K562 (cell line): Measurements from ENCODE around the gene ATG12. TPM values are rescaled to one million over a fixed set of nuclear protein-coding genes. Genes with fewer than 3 reads are reported as not detected.

Experiments
- ATAC-seq: fragments of 200-7000 bp; cut with Tn5 transposase; 3 replicates; pipeline ENCODE4 v1.9.1; 2020; ENCODE audit warnings: moderate library complexity
- BruUV-seq: library from RNA; stranded (reverse); fragments of 400-500 nt; replicated peaks from 2 replicates; lab custom pipeline; 2021; lab: Mats Ljungman, UMichigan
- CTCF ChIA-PET: fragments of 300-600 bp; formaldehyde crosslinking; extraction: SDS; loops from one replicate; lab custom pipeline; 2021; ENCODE audit warnings: low intra/inter-chr PET ratio; lab: Yijun Ruan, JAX
- POLR2A ChIA-PET: fragments of 300-600, 350-650 bp; sonication (Branson Sonifier 250); formaldehyde crosslinking; extraction: SDS; loops from one replicate; lab custom pipeline; 2021; ENCODE audit warnings: antibody characterized with exemption, inconsistent platforms; lab: Yijun Ruan, JAX
- DNase-seq, 4 experiments: peaks; one replicate each; pipeline versions ENCODE4 v3.0.0 to v3.0.0-alpha.2; 2011 to 2018; ENCODE audit warnings: low spot score in 3 of 4, mixed read lengths in 3 of 4; ENCODE audit errors: extremely low read depth in 1 of 4
- FAIRE-seq: peaks from 2 replicates; lab custom pipeline; 2011; peaks lifted over from hg19 to GRCh38; lab: Jason Lieb, UNC
- H2AFZ ChIP-seq: 2 replicates; pipeline ENCODE4 v1.6.0; 2011; ENCODE audit warnings: low read depth, low read length, control low read depth, inconsistent platforms
- H3K27ac ChIP-seq: fragments of 200-600 bp; 3 replicates; pipeline ENCODE4 v1.8.0; 2011; ENCODE audit warnings: low read depth, mild to moderate bottlenecking, control low read depth, inconsistent platforms, low read length, moderate library complexity, mixed read lengths; ENCODE audit errors: extremely low read depth
- H3K27me3 ChIP-seq, 2 experiments: fragments of 300-600 bp in 1 of 2; 2 replicates in 1 of 2; 3 replicates in 1 of 2; pipeline versions ENCODE4 v1.6.0 to v1.8.0; 2011; ENCODE audit warnings: inconsistent platforms in 2 of 2, low read length in 2 of 2, mild to moderate bottlenecking in 1 of 2, mixed read lengths in 1 of 2, moderate library complexity in 1 of 2; ENCODE audit not compliant: control insufficient read depth in 2 of 2, insufficient read depth in 2 of 2
- H3K36me3 ChIP-seq: fragments of 300-600 bp; 3 replicates; pipeline ENCODE4 v1.8.0; 2011; ENCODE audit warnings: mild to moderate bottlenecking, low read length, inconsistent platforms; ENCODE audit not compliant: control insufficient read depth, insufficient read depth
- H3K4me1 ChIP-seq, 2 experiments: fragments of 200-600 bp in 1 of 2; replicated peaks in 1 of 2; 2 replicates in 1 of 2; 3 replicates in 1 of 2; pipeline versions ENCODE4 v1.5.1 to v1.8.0; 2011; ENCODE audit warnings: inconsistent platforms in 2 of 2, low read length in 2 of 2, mild to moderate bottlenecking in 1 of 2, mixed read lengths in 1 of 2, moderate library complexity in 1 of 2; ENCODE audit not compliant: control insufficient read depth in 2 of 2, insufficient read depth in 2 of 2
- H3K4me2 ChIP-seq: 2 replicates; pipeline ENCODE4 v1.6.1; 2011; ENCODE audit warnings: low read length, control low read depth, inconsistent platforms, mixed read lengths; ENCODE audit not compliant: insufficient read depth
- H3K4me3 ChIP-seq: fragments of 200-600 bp; sonication (generic), shearing (Covaris generic); 2 replicates; pipeline ENCODE4 v1.5.1; 2016; ENCODE audit warnings: control low read depth, inconsistent platforms
- H3K79me2 ChIP-seq: fragments of 200-600 bp; 3 replicates; pipeline ENCODE4 v1.8.0; 2011; ENCODE audit warnings: low read length, inconsistent platforms; ENCODE audit not compliant: control insufficient read depth, insufficient read depth
- H3K9ac ChIP-seq, 2 experiments: 2 replicates each; pipeline versions ENCODE4 v1.6.0 to v1.6.1; 2011; ENCODE audit warnings: low read depth in 2 of 2, low read length in 2 of 2, control low read depth in 1 of 2, inconsistent platforms in 1 of 2, mild to moderate bottlenecking in 1 of 2, mixed read lengths in 1 of 2; ENCODE audit not compliant: insufficient read depth in 1 of 2
- H3K9me1 ChIP-seq: one replicate; pipeline ENCODE4 v1.6.0; 2011; ENCODE audit warnings: inconsistent platforms, mild to moderate bottlenecking, low read length, moderate library complexity; ENCODE audit not compliant: control insufficient read depth, insufficient read depth
- H3K9me3 ChIP-seq: replicated peaks from 2 replicates; pipeline ENCODE4 v1.5.1; 2011; ENCODE audit warnings: low read depth, low read length, inconsistent platforms; ENCODE audit not compliant: control insufficient read depth, insufficient read depth
- H4K20me1 ChIP-seq: replicated peaks from 2 replicates; pipeline ENCODE4 v1.6.1; 2011; ENCODE audit warnings: low read length, inconsistent platforms, mixed read lengths; ENCODE audit not compliant: control insufficient read depth, insufficient read depth
- C11orf30 ChIP-seq: fragments of 450-650 bp; IDR thresholded peaks from 2 replicates; pipeline ENCODE4 v1.6.1; 2016; ENCODE audit warnings: low read depth, mild to moderate bottlenecking
- CC2D1A ChIP-seq: fragments of 450-650 bp; IDR thresholded peaks from 2 replicates; pipeline ENCODE4 v1.6.1; 2017; ENCODE audit warnings: mild to moderate bottlenecking
- DACH1 ChIP-seq: fragments of 450-650 bp; IDR thresholded peaks from 2 replicates; pipeline ENCODE4 v1.6.1; 2018; ENCODE audit not compliant: partially characterized antibody
- DPF2 ChIP-seq: fragments of 450-650 bp; IDR thresholded peaks from 2 replicates; pipeline ENCODE4 v1.6.1; 2016
- FOXA3 ChIP-seq, 2 experiments: fragments of 450-650 bp in 1 of 2; sonication (generic) in 1 of 2; formaldehyde crosslinking; IDR thresholded peaks in 1 of 2; conservative IDR thresholded peaks in 1 of 2; 2 replicates each; pipeline versions ENCODE4 v1.4.0 to v1.8.0; 2020 to 2022; ENCODE audit warnings: mild to moderate bottlenecking in 2 of 2, missing genetic modification reagents in 1 of 2
- ID3 ChIP-seq, 2 experiments: fragments of 250-450 bp in 1 of 2; fragments of 450-650 bp in 1 of 2; sonication (Bioruptor Pico) in 1 of 2; IDR thresholded peaks; 2 replicates each; pipeline versions ENCODE4 v1.6.1 to v1.8.0; 2016 to 2021; ENCODE audit warnings: mild to moderate bottlenecking in 2 of 2, moderate library complexity in 2 of 2, missing compliant biosample characterization in 1 of 2, missing genetic modification characterization in 1 of 2
- MNT ChIP-seq, 2 experiments: fragments of 450-650 bp; conservative IDR thresholded peaks; 2 replicates each; pipeline ENCODE4 v1.6.1; 2017; ENCODE audit warnings: mild to moderate bottlenecking in 2 of 2, moderate library complexity in 2 of 2
- NR1H2 ChIP-seq: sonication (generic); formaldehyde crosslinking; IDR thresholded peaks from 2 replicates; pipeline ENCODE4 v1.4.0; 2020; ENCODE audit warnings: mild to moderate bottlenecking, missing genetic modification reagents
- SIRT6 ChIP-seq: IDR thresholded peaks from one replicate; pipeline ENCODE4 v1.6.1; 2012; ENCODE audit warnings: low read depth, mild to moderate bottlenecking, control low read depth, inconsistent platforms, low read length, moderate library complexity
- ZNF133 ChIP-seq: fragments of 250-450 bp; sonication (Bioruptor Pico); IDR thresholded peaks from 2 replicates; pipeline ENCODE4 v1.4.0; 2020; ENCODE audit warnings: mild to moderate bottlenecking
- ZNF140 ChIP-seq: fragments of 250-450 bp; sonication (Bioruptor Pico); IDR thresholded peaks from 2 replicates; pipeline ENCODE4 v1.8.0; 2021; ENCODE audit warnings: moderate library complexity, mild to moderate bottlenecking, inconsistent platforms
- ZNF316 ChIP-seq: fragments of 450-650 bp; IDR thresholded peaks from 2 replicates; pipeline ENCODE4 v1.6.1; 2016
- ZNF77 ChIP-seq: fragments of 250-450 bp; sonication (Bioruptor Pico); IDR thresholded peaks from 2 replicates; pipeline ENCODE4 v1.5.0; 2020
- ZNF778 ChIP-seq: fragments of 450-650 bp; formaldehyde crosslinking; IDR thresholded peaks from 2 replicates; pipeline ENCODE4 v1.4.0; 2020; ENCODE audit warnings: mild to moderate bottlenecking, moderate library complexity
- WGBS: fragments of 100-300 bp; shearing (Covaris generic); methylation state at CpG from one replicate; pipeline ENCODE4 v1.1.6; 2016; ENCODE audit warnings: low coverage, mixed read lengths; ENCODE audit not compliant: insufficient coverage; ENCODE audit errors: missing lambda C conversion rate; 5-methylcytosine and 5-hydroxymethylcytosine counted together
- in situ Hi-C: fragments of 300-500 bp; cut with MboI; formaldehyde crosslinking; loops from 4 replicates; pipeline ENCODE4 v1.15.0; 2018; ENCODE audit warnings: inconsistent platforms, mixed read lengths
- intact Hi-C: fragments of 100-400 bp; cut with micrococcal nuclease; formaldehyde crosslinking; loops from 2 replicates; pipeline ENCODE4 v1.14.2; 2022
- polyA plus RNA-seq, 8 experiments: library from polyadenylated mRNA; depleted of rRNA in 4 of 8; stranded (reverse) in 5 of 8; unstranded in 3 of 8; fragments of >200 nt; fragmentation: Nextera tagmentation in 2 of 8; fragmentation: Illumina TruSeq in 1 of 8; extraction: Ambion mirVana in 2 of 8; extraction: Trizol in 1 of 8; gene quantifications; 2 replicates each; pipeline versions ENCODE4 v1.2.1 to v1.2.3, GENCODE V29; 2011 to 2014; ENCODE audit warnings: inconsistent platforms in 1 of 8, missing spikeins in 1 of 8
- total RNA-seq, 7 experiments: library from RNA; depleted of rRNA in 6 of 7; stranded (reverse); fragments of >200 nt in 6 of 7; fragmentation: Illumina TruSeq in 2 of 7; extraction: Trizol in 2 of 7; gene quantifications; 2 replicates each; pipeline versions ENCODE4 v1.2.1 to v1.2.3, GENCODE V29; 2011 to 2021; ENCODE audit warnings: low replicate concordance in 1 of 7

The ATG12 gene
- total and polyA plus RNA-seq, 9 of the 15 experiments (the other 6 are each of a cell fraction or from before 2014, with no cell fraction given), result 21.6 to 132 (median 61.3) TPM

GRCh38 chr5:115835481-115835880, 5.9 kb downstream of the ATG12 start:
- no peak overlapping the region for H3K4me2 ChIP-seq
- H3K4me3 ChIP-seq, result no peak overlapping the region
- H3K4me1 ChIP-seq, result peaks cover 7 to 8% of the 10 kb centered on the region in 2 experiments; a peak in 3 of 5 replicates
- H3K27ac ChIP-seq, result no peak overlapping the region
- H3K27me3 ChIP-seq, result no peaks in the 10 kb centered on the region
- CTCF ChIA-PET, result no interaction called here
- POLR2A ChIA-PET, result no interaction called here
- FAIRE-seq, result no peak
- ATAC-seq, result no peak
- H3K9ac ChIP-seq, result no peak overlapping the region
- peak; percentile 14; the same call in 1 of the 2 replicates for TF ChIP-seq C11orf30
- peak; percentile 53; the same call in 1 of the 2 replicates for TF ChIP-seq ZNF316
- TF ChIP-seq ZNF77, result no peak
- no peak for TF ChIP-seq SIRT6
- TF ChIP-seq ZNF133 (CRISPR knock-in tag), result no peak
- H3K36me3 ChIP-seq, result peaks cover 85% of the 10 kb centered on the region
- intact Hi-C loops (loop anchor here (5.0 to 10.0 kb wide), 2 partner anchors 199 to 232 kb away; partner anchors contain the start of gene ARL14EPL), in situ Hi-C loops (loop anchor here (5.0 kb wide), 1 partner anchor 208 kb away; the partner anchor contains the start of gene TMED7)
- H3K9me1 ChIP-seq, result no peaks in the 10 kb centered on the region
- 86% methylated on average over 4 of the region's 4 CpGs for WGBS
- H3K9me3 ChIP-seq, result no peaks in the 10 kb centered on the region
- DNase-seq, result no peak
- BruUV-seq, result no TSS peak
- H3K79me2 ChIP-seq, result peaks cover 38% of the 10 kb centered on the region
- H2AFZ ChIP-seq, result no peak overlapping the region
- no peaks in the 10 kb centered on the region; the same call in 1 of the 2 replicates for H4K20me1 ChIP-seq

- DNase-seq (peak; percentile 37 to 53 (median 42)), ATAC-seq (peak; percentile 85), FAIRE-seq (no peak)
- BruUV-seq, result no TSS peak
- H3K27me3 ChIP-seq, result no peaks in the 10 kb centered on the region
- H3K9me3 ChIP-seq, result no peaks in the 10 kb centered on the region
- H3K4me2 ChIP-seq, result no peak overlapping the region
- peaks cover 65% of the 10 kb centered on the region for H3K36me3 ChIP-seq
- no peak overlapping the region for H3K27ac ChIP-seq
- ChIA-PET CTCF (no interaction called here), POLR2A (no interaction called here)
- no peak overlapping the region for H3K4me3 ChIP-seq
- H3K9me1 ChIP-seq, result no peaks in the 10 kb centered on the region
- H3K4me1 ChIP-seq, result no peaks in the 10 kb centered on the region
- intact Hi-C loops, result loop anchor here (2.0 to 10.0 kb wide), 2 partner anchors 196 to 204 kb away; partner anchors contain the start of gene ARL14EPL
- WGBS, result 51% methylated on average over 2 of the region's 2 CpGs
- H3K9ac ChIP-seq, result no peak overlapping the region
- H4K20me1 ChIP-seq, result no peaks in the 10 kb centered on the region
- H2AFZ ChIP-seq, result no peak overlapping the region
- no peaks in the 10 kb centered on the region for H3K79me2 ChIP-seq
- in situ Hi-C loops, result no loop called here
- TF ChIP-seq NR1H2 (CRISPR knock-in tag) (no peak), DACH1 (no peak), MNT (conservative IDR thresholded peaks at IDR 0.05) (peak; percentile 25 to 35; a peak in 1 of 4 replicates), CC2D1A (no peak), ZNF316 (peak; percentile 55; the same call in 1 of the 2 replicates), FOXA3 (CRISPR knock-in tag; conservative IDR thresholded peaks at IDR 0.05 in 1 of 2, IDR thresholded peaks at IDR 0.05 in 1 of 2) (peak in 1 of 2 experiments; percentile 39; a peak in 1 of 4 replicates), ID3 (CRISPR knock-in tag; IDR thresholded peaks at IDR 0.05) (no peak), ID3 (tag; IDR thresholded peaks at IDR 0.05) (no peak), DPF2 (no peak), ZNF778 (CRISPR knock-in tag) (no peak), ZNF140 (no peak), C11orf30 (peak; percentile 33; the same call in 1 of the 2 replicates)
Measured at GRCh38 chr5:115831163-115831768, 10.1 kb downstream of the ATG12 start.
